Fibroblast of skin of right quadriceps (primary cell): ENCODE results near the gene ARL3.
"Not testable (repeated sequence)": the region's sequence is repeated elsewhere in the genome, so short reads cannot be mapped to it uniquely, and the experiment has no call there.

Experiments
- DNase-seq: peaks from one replicate; pipeline ENCODE4 v3.0.0-alpha.2; 2013

The ARL3 gene

GRCh38 chr10:102701796-102702195, 12.4 kb downstream of the ARL3 start:
- no peak for DNase-seq

- DNase-seq = no peak
These were observed 12.9 kb downstream of the ARL3 start for GRCh38 chr10:102701272-102701671.

- no peak for DNase-seq
These were observed 15.3 kb downstream of the ARL3 start for GRCh38 chr10:102698894-102699293.

- DNase-seq = no peak
These were observed 17.5 kb downstream of the ARL3 start for GRCh38 chr10:102696736-102697135.

- not testable (repeated sequence) for DNase-seq
These were observed 18.8 kb downstream of the ARL3 start for GRCh38 chr10:102695401-102695800.

- no peak for DNase-seq
These were observed 22.7 kb downstream of the ARL3 start for GRCh38 chr10:102691285-102692066.

GRCh38 chr10:102683736-102684135, 30.5 kb downstream of the ARL3 start:
- DNase-seq = no peak

- no peak for DNase-seq
These were observed 31.2 kb downstream of the ARL3 start for GRCh38 chr10:102682981-102683380.

- DNase-seq = no peak
These were observed 31.8 kb downstream of the ARL3 start for GRCh38 chr10:102682416-102682815.

- DNase-seq = no peak
These were observed 32.5 kb downstream of the ARL3 start for GRCh38 chr10:102681696-102682095.

- DNase-seq = no peak
These were observed 34.6 kb downstream of the ARL3 start for GRCh38 chr10:102679596-102679995.

- DNase-seq = peak; percentile 32
These were observed 35.3 kb downstream of the ARL3 start for GRCh38 chr10:102678842-102679289.

GRCh38 chr10:102678068-102678400, 36.2 kb downstream of the ARL3 start:
- no peak for DNase-seq

GRCh38 chr10:102677331-102678067, 36.7 kb downstream of the ARL3 start:
- no peak for DNase-seq

- no peak for DNase-seq
These were observed 37.5 kb downstream of the ARL3 start for GRCh38 chr10:102676534-102677315.

GRCh38 chr10:102675666-102676533, 38.3 kb downstream of the ARL3 start:
- DNase-seq = peak; percentile 97

- DNase-seq = no peak
These were observed 39.1 kb downstream of the ARL3 start for GRCh38 chr10:102675011-102675665.

GRCh38 chr10:102674566-102674965, 39.6 kb downstream of the ARL3 start:
- no peak for DNase-seq

GRCh38 chr10:102673819-102674511, 40.2 kb downstream of the ARL3 start:
- peak; percentile 71 for DNase-seq

- no peak for DNase-seq
These were observed 40.9 kb downstream of the ARL3 start for GRCh38 chr10:102673236-102673818.

- no peak for DNase-seq
These were observed 43.2 kb downstream of the ARL3 start for GRCh38 chr10:102670871-102671434.
